Activated T-cell treated with anti-CD3 and anti-CD28 coated beads, Interleukin-2, amount 50 U/mL, for 1 hour (primary cell): ENCODE data around the gene COA1.
A peak's percentile ranks its signal among the peaks of the same experiment; 100 is the strongest.
"Not testable (repeated sequence)": the region's sequence is repeated elsewhere in the genome, so short reads cannot be mapped to it uniquely, and the experiment has no call there.

Source experiments
- DNase-seq: peaks from one replicate; pipeline ENCODE4 v3.0.0-alpha.2; 2020

Gene COA1

DNA sequence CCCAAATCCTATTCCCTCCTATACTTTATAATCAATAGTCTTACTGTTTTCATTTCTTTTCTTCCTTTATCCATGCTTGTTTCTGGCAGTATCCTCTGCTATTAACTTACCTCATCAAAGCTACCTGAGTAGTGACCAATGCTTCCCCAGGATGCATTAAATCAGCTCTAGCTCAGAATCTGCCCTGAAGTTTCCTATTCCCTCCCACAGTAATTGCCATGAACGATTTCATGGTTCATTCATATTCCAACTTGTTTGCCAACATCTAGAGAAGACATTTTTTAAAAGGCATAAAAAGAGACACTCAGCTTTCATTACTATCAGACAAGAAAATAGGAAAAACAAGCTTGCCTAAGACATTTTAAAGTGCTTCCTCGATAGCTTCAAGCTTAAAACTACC, 42.3 kb downstream of the COA1 start:
- no peak for DNase-seq

DNA sequence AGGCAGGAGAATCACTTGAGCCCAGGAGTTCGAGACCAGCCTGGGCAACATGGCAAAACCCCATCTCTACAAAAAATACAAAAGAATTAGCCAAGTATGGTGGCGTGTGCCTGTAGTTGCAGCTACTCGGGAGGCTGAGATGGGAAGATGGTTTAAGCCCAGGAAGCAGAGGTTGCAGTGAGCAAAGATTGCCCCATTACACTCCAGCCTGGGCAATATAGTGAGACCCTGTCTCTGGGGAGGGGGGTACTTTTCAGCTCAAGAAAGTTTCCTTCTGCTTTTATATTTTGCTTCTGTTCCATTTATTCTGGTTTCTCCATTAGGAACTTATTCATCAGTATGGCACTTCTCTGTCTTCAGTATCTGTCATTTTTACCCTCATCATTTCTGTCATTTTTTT, 48.6 kb downstream of the COA1 start:
- no peak for DNase-seq

DNA sequence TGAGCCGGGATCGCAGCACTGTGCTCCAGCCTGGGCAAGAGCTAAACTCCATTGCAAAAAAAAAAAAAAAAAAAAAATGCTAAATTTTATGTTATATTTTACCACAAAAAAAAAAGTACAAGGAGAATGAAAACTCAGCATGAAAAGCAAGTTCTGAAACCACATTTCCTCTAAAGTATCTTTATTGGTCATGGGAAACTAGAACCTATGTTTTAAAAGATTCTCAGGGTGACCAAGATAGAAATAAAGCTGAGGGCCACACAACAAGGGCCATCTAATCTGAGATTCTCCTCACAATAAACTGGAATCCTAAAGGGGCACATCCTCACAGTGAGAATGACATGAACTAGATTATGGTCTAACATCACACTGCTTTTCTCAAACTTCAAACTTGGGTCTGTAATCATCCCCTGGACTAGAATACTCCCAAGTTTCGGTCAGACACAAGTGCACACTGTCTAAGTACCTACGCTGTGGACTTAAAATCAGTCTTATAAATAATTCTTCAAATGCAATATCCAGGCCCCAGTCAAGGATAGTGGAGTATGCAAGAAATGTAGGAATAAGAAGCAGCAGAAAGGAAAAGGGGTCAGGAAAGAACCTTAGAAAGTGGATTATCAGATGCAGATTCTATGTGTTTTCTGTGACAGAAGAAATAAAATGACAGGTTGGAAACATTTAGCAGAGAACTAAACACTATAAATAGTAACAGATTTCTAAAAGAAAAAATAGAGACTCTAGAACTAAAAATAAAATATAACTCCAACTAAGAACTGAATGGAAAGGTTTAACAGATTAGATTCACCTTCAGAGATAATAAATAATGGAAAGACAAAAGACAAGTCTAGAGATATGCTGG, 49.9 kb downstream of the COA1 start:
- no peak for DNase-seq

DNA sequence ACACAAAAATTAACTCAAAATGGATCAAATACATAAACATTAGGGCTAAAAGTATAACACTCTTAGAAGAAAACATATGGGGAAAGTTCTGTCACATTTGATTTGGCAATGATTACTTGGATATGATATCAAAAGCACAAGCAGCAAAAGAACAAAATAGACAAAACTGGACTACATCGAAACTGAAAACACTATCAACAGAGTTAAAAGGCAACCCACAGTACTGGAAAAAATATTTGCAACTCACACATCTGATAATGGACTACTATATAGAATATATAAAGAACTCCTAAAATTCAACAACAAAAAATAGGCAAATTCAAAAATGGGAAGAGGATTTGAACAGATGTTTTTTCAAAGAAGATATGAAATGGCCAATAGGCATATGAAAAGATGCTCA, 51.0 kb downstream of the COA1 start:
- DNase-seq, result no peak

DNA sequence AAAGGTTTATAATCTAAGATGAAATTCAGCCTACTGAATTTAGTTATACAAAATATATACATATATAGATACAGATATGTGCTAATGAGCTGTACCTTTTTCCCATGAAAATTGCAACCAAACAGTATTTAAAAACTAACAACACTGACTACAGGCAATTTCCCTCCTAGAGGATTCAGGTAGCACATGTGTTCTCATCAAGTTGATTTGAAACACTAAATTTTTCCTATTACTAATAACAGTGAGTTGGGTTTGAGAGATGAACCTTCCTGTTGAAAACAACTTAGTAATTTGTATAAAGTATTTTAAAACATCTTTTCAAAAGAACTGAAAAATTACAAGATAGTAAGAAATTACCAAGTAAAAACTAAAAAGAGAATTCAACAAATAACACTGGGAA, 51.5 kb downstream of the COA1 start:
- no peak for DNase-seq

DNA sequence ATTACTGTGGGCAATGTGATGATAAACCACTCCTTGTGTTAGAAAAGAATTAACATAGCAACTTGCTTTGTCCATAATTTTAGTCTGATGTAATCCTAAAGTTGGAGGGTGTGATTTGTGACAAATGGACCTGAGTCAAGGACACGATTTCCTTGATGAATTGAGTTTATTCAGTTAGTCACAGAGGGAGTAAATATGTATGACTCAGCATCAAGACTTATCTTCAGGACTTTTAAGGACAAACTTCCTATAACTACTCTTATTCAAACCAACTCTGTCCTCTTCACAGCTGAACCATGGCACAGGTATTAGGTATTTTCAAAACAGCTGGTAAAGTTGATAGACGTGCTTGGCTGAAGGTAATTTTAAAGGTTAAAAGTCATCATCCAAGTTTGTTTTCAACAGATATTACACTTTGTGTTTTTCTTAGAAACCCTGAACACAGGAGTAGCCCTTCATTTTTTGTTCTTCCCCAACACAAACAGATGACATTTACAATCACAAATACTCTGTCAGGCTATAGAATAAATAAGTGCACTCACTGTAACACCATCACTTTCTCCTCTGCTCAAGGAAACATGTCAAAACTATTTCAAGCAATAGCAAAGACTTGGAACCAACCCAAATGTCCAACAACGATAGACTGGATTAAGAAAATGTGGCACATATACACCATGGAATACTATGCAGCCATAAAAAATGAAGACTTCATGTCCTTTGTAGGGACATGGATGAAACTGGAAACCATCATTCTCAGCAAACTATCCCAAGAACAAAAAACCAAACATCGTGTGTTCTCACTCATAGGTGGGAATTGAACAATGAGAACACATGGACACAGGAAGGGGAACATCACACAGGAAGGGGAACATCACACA, 54.5 kb downstream of the COA1 start:
- no peak for DNase-seq

DNA sequence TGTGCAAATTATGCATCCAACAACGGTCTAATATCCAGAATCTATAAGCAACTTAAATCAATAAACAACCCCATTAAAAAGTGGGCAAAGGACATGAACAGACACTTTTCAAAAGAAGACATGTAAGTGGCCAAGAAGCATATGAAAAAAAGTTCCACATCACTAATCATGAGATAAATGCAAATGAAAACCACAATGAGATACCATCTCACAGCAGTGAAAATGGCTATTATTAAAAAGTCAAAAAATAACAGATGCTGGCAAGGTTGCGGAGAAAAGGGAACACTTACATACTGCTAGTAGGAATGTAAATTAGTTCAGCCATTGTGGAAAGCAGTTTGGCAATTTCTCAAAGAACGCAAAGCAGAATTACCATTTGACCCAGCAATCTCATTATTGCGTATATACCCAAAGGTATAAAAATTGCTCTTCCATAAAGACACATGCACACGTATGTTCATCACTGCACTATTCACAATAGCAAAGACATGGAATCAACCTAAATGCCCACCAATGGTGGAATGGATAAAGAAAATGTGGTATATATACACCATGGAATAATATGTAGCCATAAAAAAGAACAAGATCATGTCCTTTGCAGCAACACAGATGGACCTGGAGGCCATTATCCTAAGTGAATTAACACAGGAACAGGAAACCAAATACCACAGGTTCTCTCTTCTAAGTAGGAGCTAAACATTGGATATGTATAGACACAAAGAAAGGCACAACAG, 55.9 kb downstream of the COA1 start:
- not testable (repeated sequence) for DNase-seq

DNA sequence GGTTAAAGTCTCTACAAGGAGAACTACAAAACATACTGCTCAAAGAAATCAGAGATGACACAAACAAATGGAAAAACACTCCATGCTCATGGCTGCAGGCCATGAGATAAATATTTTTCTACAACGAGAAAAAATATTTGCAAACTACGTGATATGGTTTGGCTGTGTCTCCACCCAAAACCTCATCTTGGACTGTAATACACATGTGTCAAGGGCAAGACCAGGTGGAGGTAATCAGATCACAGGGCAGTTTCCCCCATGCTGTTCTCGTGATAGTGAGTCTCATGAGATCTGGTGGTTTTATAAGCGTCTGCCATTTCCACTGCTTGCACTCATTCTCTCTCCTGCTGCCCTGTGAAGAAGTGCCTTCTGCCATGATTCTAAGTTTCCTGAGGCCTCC, 57.8 kb downstream of the COA1 start:
- no peak for DNase-seq

DNA sequence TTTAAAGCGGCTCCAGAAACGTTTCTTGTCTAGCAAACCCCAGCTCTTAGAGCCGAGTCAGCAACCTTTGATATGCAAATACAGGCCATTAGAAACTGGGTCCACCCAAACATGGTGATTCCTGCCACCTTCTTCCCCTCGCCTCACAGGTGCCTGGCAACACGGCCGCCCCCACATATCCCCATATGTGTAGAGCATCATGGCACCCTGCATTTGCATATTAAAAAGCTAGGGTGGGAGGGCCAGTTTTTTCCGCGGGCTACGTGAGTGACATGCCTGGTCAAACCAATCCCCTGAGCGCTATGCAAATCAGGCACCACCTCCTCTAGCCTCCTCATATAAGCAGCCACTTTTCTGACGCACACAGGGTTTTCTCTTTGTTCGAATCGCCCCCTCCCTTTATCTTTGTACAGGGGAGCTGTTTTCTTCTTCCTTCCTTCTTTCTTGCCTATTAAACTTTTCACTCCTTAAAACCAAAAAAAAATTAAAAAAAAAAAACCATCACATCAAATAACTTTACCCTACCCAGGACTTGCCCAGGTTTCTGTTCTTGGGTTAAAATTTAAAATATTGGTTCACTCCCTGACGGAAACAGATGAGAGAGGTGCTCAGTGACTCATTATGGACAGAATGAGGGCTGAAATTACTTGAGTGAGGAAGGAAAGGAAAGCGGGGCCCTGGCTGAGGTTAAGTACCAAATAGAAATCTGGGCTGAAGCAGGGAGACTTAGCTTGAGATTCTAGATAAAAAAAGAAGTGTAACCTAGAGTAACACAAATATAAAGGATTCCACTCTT, 59.8 kb downstream of the COA1 start:
- peak; percentile 67 for DNase-seq

DNA sequence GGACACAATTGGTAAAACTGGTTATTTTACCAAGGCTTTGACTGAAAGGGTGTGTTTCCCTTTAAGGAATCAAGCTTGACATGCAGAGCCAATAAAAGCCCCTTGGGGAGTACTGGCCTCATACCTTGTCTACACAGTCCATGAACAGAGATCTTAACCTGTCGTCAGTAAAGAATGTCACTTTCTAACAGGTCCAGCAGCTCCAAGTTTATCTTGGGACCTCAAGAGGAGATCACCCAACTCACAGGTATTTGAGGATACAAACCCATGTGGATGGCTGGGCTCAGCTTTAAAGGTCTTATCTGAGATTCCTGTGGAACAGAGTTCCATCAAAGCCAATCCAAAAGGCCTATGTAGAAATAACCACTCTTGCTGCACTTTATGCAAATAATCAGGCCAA, 61.3 kb downstream of the COA1 start:
- no peak for DNase-seq

DNA sequence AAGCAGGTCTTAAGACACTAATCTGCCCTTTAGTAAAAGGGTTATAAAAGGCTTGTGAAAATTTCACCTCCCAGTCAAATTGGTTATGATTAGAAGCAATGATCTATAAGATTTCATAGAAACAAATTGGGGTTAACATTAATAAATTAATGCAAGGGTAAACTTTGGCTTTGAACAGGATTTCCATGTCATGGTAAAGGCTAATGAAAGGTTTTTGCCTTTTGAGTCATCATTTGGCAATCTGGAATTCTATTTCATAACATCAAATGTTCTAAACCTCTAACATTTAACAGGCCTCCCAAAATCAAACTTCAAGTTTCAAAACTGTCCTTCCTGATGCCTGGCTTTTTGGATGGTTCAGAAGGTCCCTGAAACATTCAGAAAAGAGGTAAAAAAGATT, 62.4 kb downstream of the COA1 start:
- no peak for DNase-seq

DNA sequence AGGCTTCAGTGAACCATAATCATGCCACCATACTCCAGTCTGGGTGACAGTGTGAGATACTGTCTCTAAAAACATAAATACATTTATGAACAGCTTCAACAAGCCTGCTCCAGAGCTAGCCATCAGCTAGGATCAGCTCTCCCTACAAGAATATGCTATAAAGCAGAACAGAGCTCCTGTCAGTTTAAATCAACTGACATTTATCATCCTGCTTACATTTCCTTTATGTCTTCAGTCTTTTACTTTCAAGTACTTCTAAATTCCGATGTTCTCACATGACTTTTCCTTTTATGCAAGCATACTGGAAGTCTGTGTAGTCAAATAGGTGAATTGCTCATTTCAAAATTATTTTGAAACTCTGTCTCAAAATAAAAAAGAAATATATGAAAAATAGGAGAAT, 64.6 kb downstream of the COA1 start:
- DNase-seq, result no peak

DNA sequence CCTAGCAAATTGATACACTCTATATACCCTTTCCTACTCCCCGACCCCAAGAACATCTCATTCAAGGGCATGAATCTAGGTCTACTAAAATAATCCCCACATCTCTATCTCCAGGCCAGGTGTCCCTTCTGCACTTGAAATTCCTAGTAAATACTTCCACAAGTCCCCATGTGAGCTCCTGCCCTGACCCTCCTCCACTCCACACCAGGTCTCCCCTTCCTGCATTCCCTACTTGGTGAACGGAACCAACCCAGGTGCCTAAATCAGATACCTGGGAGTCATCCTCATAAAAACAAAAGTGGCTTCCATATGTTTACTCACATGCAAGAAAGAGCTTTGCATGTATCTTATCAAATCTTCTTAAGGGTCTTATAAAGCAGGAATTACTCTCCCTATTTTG, 69.2 kb downstream of the COA1 start:
- DNase-seq, result no peak

DNA sequence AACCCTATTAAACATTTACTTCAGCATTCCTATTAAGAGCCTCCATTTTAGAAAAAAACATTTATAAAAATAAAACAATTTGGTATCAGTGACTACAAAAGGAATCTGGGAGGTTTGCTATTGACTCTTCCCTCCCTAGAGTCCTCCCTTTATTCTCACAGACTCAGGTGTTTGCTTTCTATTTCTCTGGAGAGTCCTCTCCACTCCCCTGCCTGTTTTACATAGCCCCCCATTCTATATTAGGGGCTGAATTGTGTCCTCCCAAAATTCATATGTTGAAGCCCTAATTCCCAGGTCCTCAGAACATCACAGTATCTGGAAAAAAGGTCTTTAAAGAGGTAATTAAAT, 69.8 kb downstream of the COA1 start:
- no peak for DNase-seq

DNA sequence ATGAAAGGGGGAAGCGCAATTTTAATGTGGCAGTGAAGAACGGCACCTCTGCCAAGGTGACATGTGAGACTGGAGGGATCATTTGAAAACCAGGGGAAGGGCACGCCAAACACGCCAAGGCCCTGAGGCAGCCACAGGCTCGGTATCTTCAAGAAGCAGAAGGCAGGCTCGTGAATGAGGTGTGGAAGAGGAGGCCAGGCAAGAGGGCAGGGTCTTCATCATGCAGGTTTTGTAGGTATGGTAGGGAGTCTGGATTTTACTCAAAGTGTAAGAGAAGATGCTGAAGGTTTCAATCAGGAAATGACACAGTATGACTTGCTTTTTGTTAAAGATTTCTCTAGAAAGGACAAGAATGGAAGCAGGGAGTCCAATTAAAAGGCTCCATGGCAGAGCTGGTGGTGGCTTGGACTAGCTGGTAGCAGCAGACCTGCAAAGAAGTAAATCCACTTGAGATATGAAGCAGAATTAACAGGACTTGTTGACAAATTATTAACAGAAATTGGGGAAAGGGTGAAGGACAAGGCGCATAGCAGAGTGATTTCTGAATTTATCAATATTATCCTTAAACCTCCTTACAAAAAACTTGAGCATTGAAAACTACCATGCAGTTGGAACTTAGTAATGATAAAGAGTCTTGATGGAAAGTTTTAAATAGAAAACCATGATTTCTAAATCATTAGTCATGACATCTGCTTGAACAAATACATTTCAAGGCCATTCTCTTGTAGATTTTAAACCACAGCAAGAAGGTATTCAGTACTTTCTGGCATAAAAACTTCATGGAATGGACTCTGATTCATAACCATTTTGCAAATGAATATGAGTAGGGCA, 70.4 kb downstream of the COA1 start:
- no peak for DNase-seq

DNA sequence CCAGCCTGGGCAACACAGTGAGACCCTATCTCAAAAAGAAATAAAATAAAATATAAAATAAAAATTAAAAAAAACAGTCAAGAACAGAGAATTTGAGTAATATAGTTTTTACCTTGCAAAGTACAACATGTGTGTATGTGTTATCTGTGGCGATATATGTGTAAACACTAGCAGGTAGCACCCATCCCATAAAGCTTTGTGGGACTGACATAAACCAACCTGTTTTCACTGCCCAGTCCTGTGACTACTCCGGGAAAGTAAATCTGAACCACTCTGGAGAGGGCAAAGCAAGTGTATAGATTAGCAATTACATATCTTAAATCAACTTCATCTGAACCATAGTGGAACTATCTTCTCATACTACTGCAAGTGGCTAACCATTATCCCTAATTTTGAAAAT, 72.3 kb downstream of the COA1 start:
- no peak for DNase-seq

DNA sequence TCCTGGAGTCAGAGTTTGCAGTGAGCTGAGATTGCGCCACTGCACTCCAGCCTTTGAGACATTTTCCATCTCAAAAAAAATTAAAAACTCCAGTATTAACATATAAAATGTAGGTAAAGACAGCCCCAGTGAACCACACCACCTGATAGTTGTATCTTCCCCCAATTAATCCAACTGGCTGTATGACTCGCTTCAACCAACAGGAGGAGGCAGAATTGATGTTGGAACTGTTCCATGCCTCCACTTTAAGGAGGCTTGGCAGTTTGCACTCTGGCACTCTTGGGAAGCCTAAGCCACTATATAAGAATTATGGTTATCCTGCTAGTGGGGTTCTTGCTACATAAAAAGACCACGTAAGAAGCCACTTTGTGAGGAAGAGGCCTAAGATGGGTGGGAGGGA, 73.7 kb downstream of the COA1 start:
- no peak for DNase-seq

DNA sequence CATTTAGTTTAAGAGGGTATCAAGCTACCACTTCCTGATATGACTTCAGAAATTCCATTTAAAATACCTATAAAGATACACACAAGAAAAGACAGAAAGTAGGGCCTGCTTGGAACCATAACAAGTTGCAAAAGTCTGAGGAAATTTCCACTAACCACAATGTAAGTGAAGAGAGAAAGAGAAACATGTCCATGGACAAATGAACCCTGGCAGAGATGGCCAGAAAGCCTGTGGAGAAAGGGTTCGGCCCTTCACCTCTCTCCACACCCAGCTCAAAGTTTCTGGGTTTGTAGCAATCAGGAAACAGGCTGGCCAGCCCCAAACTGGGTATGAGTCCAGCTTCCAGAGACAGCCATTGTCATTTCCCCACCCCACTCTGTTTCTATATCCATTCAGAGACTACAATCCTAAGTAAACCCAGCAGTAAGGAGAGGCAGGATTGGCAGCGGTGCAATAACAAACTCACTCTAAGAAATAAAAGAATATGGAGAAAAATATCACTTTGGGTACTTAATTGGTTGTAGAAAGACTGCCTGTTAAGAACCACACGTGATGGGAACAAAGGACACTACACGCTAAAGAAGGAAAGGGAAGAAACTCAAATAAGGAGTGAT, 75.3 kb downstream of the COA1 start:
- DNase-seq, result no peak

DNA sequence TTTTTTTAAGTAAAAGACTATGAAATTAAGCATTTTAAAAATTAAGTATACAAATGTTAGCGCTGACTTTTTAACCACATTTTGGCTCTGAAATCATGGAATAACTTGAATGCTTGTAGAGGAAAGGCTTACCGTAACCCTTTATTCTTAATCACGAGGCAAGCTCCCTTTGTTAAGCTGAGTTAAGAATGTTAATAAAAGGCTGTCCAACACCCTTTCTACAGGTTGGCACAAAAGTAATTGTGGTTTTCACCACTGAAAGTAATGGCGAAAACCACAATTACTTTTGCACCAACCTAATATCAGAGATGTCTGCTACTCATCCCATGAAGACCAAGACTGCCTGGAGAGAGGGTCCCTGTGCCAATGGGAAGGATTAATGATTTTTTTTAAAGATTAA, 75.9 kb downstream of the COA1 start:
- no peak for DNase-seq

DNA sequence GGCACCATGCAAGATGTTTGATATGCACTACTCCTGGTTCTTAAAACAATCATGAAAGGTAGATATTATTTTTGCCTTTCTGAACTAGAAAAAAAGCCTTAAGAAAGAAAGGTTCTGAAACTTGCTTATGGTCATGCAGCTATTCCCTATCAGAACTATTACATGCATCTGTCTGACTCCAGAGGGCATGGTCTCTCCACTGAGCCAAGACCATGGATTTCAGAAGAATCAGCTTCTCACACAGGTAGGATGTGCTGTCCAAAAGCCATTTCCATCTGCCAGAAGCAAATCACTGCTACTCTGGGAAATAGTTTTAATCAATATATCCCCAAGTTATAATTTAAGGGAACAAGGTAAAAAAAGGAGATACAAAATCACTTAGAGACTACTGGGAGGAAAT, 77.0 kb downstream of the COA1 start:
- no peak for DNase-seq

DNA sequence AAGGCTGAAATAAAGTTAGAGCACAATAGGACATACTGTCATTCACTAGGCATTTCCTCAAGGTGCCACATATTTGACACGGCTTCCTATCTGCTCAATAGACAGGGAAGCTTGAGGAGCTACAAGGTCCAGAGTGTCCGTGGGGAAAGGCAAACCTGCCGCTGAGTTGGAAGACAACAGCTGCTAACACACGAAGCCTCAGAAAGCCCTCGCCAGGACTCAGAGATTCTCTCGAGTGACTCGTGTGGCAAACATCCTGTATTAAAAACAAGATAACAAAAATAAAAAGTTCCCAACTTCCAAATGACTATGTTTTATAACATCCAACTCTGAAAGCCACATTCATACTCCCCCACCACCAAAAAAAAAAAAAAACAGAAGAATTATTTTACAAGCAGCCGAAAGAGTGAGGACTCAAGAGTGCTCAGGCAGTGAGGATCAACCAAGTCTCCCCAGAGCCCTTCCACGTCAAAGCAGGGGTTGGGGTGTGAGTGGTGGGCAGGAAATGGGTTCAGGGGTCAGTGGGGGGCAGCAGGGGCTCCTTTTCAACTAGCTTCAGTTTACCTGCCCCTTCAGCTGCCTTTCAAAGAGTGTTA, 78.8 kb downstream of the COA1 start:
- DNase-seq, result peak; percentile 38
